Measurements from ENCODE around the gene MKI67.
A peak's percentile ranks its signal among the peaks of the same experiment; 100 is the strongest.
"Not testable (repeated sequence)": the region's sequence is repeated elsewhere in the genome, so short reads cannot be mapped to it uniquely, and the experiment has no call there.

Gene MKI67

GRCh38 chr10:128125944-128126764, at the start of gene MKI67:
Gene MKI67 (minus strand): TSS chr10:128126423. CDS start chr10:128125667, 756 bp downstream.
- peak; percentile 86 to 89 for DNase-seq

- DNase-seq = no peak
Measured at GRCh38 chr10:128174581-128175559, 48.6 kb upstream of the MKI67 start.

GRCh38 chr10:128173386-128173785, 47.2 kb upstream of the MKI67 start:
- DNase-seq = no peak

- no peak for DNase-seq
Measured at GRCh38 chr10:128172756-128173155, 46.5 kb upstream of the MKI67 start.

- no peak for DNase-seq
Measured at GRCh38 chr10:128169811-128170379, 43.7 kb upstream of the MKI67 start.

- DNase-seq = no peak
Measured at GRCh38 chr10:128167926-128168520, 41.8 kb upstream of the MKI67 start.

- DNase-seq = not testable (repeated sequence)
Measured at GRCh38 chr10:128167123-128167522, 40.9 kb upstream of the MKI67 start.

- DNase-seq = no peak
Measured at GRCh38 chr10:128166151-128166550, 39.9 kb upstream of the MKI67 start.

GRCh38 chr10:128165536-128165935, 39.3 kb upstream of the MKI67 start:
- no peak for DNase-seq

GRCh38 chr10:128163701-128164100, 37.5 kb upstream of the MKI67 start:
- no peak for DNase-seq

- DNase-seq = no peak
Measured at GRCh38 chr10:128161031-128161430, 34.8 kb upstream of the MKI67 start.

- no peak for DNase-seq
Measured at GRCh38 chr10:128160297-128160711, 34.1 kb upstream of the MKI67 start.

- DNase-seq = no peak
Measured at GRCh38 chr10:128158021-128158795, 32.0 kb upstream of the MKI67 start.

- no peak for DNase-seq
Measured at GRCh38 chr10:128156999-128157755, 31.0 kb upstream of the MKI67 start.

GRCh38 chr10:128152741-128153580, 26.7 kb upstream of the MKI67 start:
- no peak for DNase-seq

- DNase-seq = no peak
Measured at GRCh38 chr10:128151031-128151430, 24.8 kb upstream of the MKI67 start.

GRCh38 chr10:128150561-128150960, 24.3 kb upstream of the MKI67 start:
- no peak for DNase-seq

GRCh38 chr10:128150045-128150493, 23.8 kb upstream of the MKI67 start:
- peak; percentile 66 to 78 for DNase-seq

GRCh38 chr10:128149267-128150014, 23.2 kb upstream of the MKI67 start:
- no peak for DNase-seq

All from stimulated activated CD4-positive, alpha-beta T cell treated with anti-CD3 and anti-CD28 coated beads, Interleukin-2, amount 100 ng/mL, for 48 hours (primary cell).